G401 (cell line): Measurements from ENCODE around the gene KTN1. TPM values are rescaled to one million over a fixed set of nuclear protein-coding genes. Genes with fewer than 3 reads are reported as not detected.

ENCODE experiments used
- DNase-seq: peaks from one replicate; pipeline ENCODE4 v3.0.0-alpha.2; 2015; ENCODE audit warnings: low spot score
- in situ Hi-C: cut with HindIII; loops from 2 replicates; pipeline ENCODE4 v1.10.0; 2016; ENCODE audit warnings: low sequenced_read_pairs, mixed read lengths
- total RNA-seq: library from RNA; depleted of rRNA; stranded (reverse); fragments of >200 nt; shearing (Covaris generic); gene quantifications from 2 replicates; pipeline ENCODE4 v1.2.3, GENCODE V29; 2014

The KTN1 gene
- total RNA-seq, 1 experiment from 2014 or later = 132 TPM

GRCh38 chr14:55603401-55603953, 23.5 kb downstream of the KTN1 start:
- in situ Hi-C loops = no loop called here
- no peak for DNase-seq

GRCh38 chr14:55604488-55604887, 24.5 kb downstream of the KTN1 start:
- no peak for DNase-seq
- in situ Hi-C loops = no loop called here

GRCh38 chr14:55604900-55605418, 25.0 kb downstream of the KTN1 start:
- in situ Hi-C loops = no loop called here
- DNase-seq = no peak

- in situ Hi-C loops = no loop called here
- DNase-seq = no peak
Measured at GRCh38 chr14:55605793-55606192, 25.8 kb downstream of the KTN1 start.

GRCh38 chr14:55607386-55607785, 27.4 kb downstream of the KTN1 start:
- DNase-seq = no peak
- in situ Hi-C loops = no loop called here

DNA sequence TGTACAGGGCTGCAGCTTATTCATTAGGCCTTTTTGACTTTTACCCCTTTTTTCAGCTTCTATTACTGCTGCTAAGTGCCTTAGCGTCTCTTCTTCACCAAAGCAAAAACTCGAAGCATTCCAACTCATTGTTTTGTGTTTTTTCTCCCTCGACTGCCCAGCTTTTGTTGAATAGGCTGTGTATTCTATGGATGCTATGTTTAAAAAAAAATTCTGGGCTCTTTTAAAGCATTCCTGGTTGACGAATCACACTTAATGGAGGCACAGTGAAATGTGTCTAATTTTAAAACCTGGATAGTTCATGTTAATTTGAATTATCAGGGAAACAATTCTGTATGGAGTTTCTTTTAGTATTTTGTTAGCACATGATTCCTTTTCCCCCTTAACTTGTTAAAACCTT, 29.7 kb downstream of the KTN1 start:
- in situ Hi-C loops = no loop called here
- DNase-seq = no peak

DNA sequence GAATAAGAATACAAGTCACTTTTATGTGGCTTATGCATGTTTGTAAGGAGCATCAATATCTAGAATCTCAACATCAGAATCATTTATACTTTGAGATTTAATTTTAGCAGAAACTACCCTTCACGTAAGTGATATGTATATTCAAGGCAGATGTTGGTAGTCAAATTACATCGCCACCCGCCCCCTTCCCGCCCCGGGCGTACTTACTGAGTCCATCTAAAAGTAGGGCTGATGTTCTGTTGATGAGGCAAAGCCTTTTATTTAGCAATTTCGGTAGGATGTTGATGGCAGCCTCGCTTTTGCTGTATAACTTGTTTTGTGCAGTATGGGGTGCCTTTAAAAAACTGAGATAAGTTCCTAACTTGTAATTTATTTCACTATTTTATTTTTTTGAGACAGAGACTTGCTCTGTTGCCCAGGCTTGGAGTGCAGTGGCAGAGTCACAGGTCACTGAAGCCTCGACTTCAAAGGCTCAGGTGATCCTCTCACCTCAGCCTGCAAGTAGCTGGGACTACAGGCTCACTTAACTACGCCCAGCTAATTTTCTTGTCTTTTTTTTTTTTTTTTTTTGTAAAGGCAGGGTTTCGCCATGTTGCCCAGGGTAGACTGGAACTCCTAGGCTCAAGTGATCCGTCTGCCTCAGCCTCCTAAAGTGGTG, 30.8 kb downstream of the KTN1 start:
- no peak for DNase-seq
- in situ Hi-C loops = no loop called here

GRCh38 chr14:55611859-55612258, 31.9 kb downstream of the KTN1 start:
- in situ Hi-C loops = no loop called here
- no peak for DNase-seq

DNA sequence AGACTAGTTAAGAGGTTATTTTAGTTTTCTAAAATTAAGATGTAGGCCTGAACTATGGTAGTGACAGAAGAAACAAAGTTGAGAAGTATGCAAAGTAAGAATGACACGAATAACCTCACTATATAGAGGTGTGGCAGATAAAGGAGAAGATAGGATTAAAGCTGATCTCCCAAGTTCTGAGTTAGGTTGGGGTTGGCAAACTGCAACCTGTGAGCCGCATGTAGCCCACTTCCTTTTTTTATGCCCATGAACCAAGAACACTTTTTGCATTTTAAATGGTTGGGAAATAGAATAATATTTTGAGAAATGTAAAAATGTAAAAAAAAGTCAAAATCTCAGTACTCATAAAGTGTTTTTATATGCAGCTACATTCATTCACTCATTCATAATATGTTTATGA, 34.3 kb downstream of the KTN1 start:
- no peak for DNase-seq
- in situ Hi-C loops = no loop called here

- DNase-seq = no peak
- in situ Hi-C loops = no loop called here
Measured at GRCh38 chr14:55620277-55620676, 40.3 kb downstream of the KTN1 start.

- no peak for DNase-seq
- in situ Hi-C loops = no loop called here
Measured at GRCh38 chr14:55620981-55621380, 41.0 kb downstream of the KTN1 start.

DNA sequence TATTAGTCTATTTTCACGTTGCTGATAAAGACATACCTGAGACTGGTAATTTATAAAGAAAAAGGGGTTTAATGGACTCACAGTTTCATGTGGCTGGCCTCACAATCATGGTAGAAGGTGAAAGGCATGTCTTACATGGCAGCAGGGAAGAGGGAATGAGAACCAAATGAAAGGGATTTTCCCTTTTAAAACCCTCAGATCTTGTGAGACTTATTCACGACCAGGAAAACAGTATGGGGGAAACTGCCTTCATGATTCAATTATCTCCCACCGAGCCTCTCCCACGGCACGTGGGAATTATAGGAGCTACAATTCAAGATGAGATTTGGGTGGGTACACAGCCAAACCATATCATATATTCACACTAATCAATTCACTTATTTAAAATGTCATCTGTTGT, 41.4 kb downstream of the KTN1 start:
- in situ Hi-C loops = no loop called here
- no peak for DNase-seq

GRCh38 chr14:55624913-55625312, 44.9 kb downstream of the KTN1 start:
- DNase-seq = no peak
- in situ Hi-C loops = no loop called here

GRCh38 chr14:55625481-55625880, 45.5 kb downstream of the KTN1 start:
- no peak for DNase-seq
- in situ Hi-C loops = no loop called here

GRCh38 chr14:55626131-55626530, 46.1 kb downstream of the KTN1 start:
- no peak for DNase-seq
- in situ Hi-C loops = no loop called here

DNA sequence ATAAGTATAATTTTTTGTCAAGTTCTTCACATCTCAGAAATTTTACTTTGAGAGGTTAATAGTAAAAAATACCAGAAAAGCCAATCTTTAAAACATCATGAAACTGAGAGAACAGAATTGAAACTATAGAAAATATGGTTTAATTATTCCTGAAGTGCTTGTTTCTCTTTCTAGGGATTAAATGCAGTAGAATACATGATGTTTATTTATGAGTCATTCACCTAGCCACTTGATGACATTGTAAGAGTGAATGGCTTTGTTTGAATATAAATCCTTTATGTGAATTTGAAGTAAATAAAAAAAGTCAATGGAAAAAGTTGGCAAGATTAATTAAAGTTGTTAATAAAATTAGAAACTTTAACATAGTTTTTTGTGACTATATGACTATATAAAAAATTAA, 48.4 kb downstream of the KTN1 start:
- no peak for DNase-seq
- in situ Hi-C loops = no loop called here

DNA sequence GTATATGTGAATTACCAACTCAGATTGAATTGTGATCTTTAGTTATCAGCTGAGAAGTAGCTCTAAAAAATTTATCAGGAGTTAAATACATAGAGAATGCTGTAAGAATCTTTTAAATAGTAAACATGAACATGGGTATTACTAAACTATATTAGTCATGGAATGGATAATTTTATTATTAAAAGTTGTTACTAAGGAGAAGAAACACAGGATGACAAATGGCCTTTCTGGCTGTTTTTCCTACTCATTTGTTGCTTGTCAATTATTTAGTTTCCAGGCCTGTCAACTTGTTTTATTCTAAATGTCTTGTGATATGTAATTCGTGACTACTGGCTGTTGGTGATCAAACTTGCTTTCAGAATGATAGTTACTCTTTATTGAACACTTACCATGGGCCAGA, 58.7 kb downstream of the KTN1 start:
- in situ Hi-C loops = no loop called here
- no peak for DNase-seq

DNA sequence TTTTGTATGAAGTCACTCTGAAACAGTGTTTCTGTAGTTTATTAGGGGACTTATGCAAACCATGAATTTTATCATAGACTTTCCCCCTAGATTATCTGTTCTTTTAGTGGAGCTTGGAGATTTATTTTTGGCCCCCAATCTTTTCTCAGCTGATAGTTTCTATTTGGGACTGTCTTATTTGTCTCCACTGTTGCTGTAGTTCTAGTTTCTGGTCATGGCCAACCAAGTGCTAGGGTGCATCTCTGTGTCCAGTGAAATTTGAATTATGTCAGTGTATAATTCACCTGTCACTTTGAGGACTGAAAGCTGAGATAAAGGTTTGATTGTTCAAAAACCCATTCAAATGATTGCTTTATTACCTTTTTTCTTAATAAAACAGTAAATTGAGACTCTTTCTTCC, 61.3 kb downstream of the KTN1 start:
- no peak for DNase-seq
- in situ Hi-C loops = no loop called here

DNA sequence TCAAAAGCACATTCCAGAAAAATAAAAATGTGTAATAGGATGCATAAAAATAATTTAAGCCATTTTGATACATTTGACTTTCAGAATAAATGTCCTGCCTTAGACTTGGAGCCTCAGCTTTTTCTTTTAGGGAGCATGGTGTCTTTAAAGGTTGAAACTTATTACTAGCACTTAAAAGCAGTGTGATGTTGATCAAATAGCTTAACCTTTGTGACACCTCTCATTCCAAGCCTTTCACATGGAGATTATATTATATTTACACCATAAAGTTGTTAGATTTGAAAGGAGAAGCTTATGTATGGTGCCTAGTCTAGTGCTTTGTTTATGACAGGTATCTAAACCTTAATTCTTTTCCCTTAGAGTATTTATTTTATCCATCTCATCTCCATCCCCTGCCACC, 61.9 kb downstream of the KTN1 start:
- no peak for DNase-seq
- in situ Hi-C loops = no loop called here

- in situ Hi-C loops = no loop called here
- DNase-seq = no peak
Measured at GRCh38 chr14:55645145-55645544, 65.1 kb downstream of the KTN1 start.
